ENCODE data around the gene EFCAB11.

EFCAB11 gene

GRCh38 chr14:89956661-89957009 lies 2.1 kb upstream of the EFCAB11 start:
- DNase-seq (ENCODE audit: low spot score), result no peak

GRCh38 chr14:89955745-89956660 lies 1.5 kb upstream of the EFCAB11 start, which contains the start of gene TDP1:
Gene TDP1 (plus strand): TSS chr14:89955927. CDS start chr14:89963115, 7,188 bp downstream.
- DNase-seq (ENCODE audit: low spot score), result peak; percentile 97

GRCh38 chr14:89955022-89955744 lies 653 bp upstream of the EFCAB11 start:
- no peak for DNase-seq (ENCODE audit: low spot score)

- no peak for DNase-seq (ENCODE audit: low spot score)
Measured at GRCh38 chr14:89953602-89954001, 928 bp downstream of the EFCAB11 start.

GRCh38 chr14:89952576-89952975 lies 2.0 kb downstream of the EFCAB11 start:
- DNase-seq (ENCODE audit: low spot score), result no peak

GRCh38 chr14:89947344-89947743 lies 7.2 kb downstream of the EFCAB11 start:
- no peak for DNase-seq (ENCODE audit: low spot score)

- no peak for DNase-seq (ENCODE audit: low spot score)
Measured at GRCh38 chr14:89941830-89942377, 12.6 kb downstream of the EFCAB11 start.

GRCh38 chr14:89936654-89937185 lies 17.8 kb downstream of the EFCAB11 start:
- DNase-seq (ENCODE audit: low spot score), result no peak

GRCh38 chr14:89933002-89933401 lies 21.5 kb downstream of the EFCAB11 start:
- no peak for DNase-seq (ENCODE audit: low spot score)

GRCh38 chr14:89927186-89927865 lies 27.2 kb downstream of the EFCAB11 start:
- no peak for DNase-seq (ENCODE audit: low spot score)

- DNase-seq (ENCODE audit: low spot score), result peak; percentile 16
Measured at GRCh38 chr14:89926694-89927093, 27.8 kb downstream of the EFCAB11 start.

GRCh38 chr14:89924268-89924667 lies 30.3 kb downstream of the EFCAB11 start:
- DNase-seq (ENCODE audit: low spot score), result no peak

- DNase-seq (ENCODE audit: low spot score), result peak; percentile 65
Measured at GRCh38 chr14:89922031-89922907, 32.3 kb downstream of the EFCAB11 start.

GRCh38 chr14:89921346-89921745 lies 33.2 kb downstream of the EFCAB11 start:
- DNase-seq (ENCODE audit: low spot score), result no peak

GRCh38 chr14:89920056-89920455 lies 34.5 kb downstream of the EFCAB11 start:
- DNase-seq (ENCODE audit: low spot score), result no peak

- no peak for DNase-seq (ENCODE audit: low spot score)
Measured at GRCh38 chr14:89918721-89919120, 35.8 kb downstream of the EFCAB11 start.

GRCh38 chr14:89915114-89915878 lies 39.2 kb downstream of the EFCAB11 start:
- DNase-seq (ENCODE audit: low spot score), result peak; percentile 64

GRCh38 chr14:89912667-89913211 lies 41.8 kb downstream of the EFCAB11 start:
- peak; percentile 87 for DNase-seq (ENCODE audit: low spot score)

GRCh38 chr14:89912221-89912620 lies 42.3 kb downstream of the EFCAB11 start:
- DNase-seq (ENCODE audit: low spot score), result no peak

All from GM03348 (cell line).